NB4 (cell line): Measurements from ENCODE around the gene ADGRB3.

Experiments used
- CTCF ChIP-seq: IDR thresholded peaks from one replicate; pipeline ENCODE4 v1.5.1; 2012; ENCODE audit warnings: low read depth, low read length
- MYC ChIP-seq: IDR thresholded peaks from 2 replicates; pipeline ENCODE4 v1.6.1; 2011; ENCODE audit warnings: low read depth, low read length
- POLR2A ChIP-seq: IDR thresholded peaks from 2 replicates; pipeline ENCODE4 v1.6.1; 2011; ENCODE audit warnings: mild to moderate bottlenecking; ENCODE audit not compliant: insufficient read length; ENCODE audit errors: extremely low read depth
- TF ChIP-seq, protein P1 (sequence below): IDR thresholded peaks from 2 replicates; pipeline ENCODE4 v1.6.1; 2011; ENCODE audit warnings: low read depth, low read length

- TF ChIP-seq POLR2A (no peak), CTCF (no peak), MYC (no peak)
- TF ChIP-seq, protein P1, sequence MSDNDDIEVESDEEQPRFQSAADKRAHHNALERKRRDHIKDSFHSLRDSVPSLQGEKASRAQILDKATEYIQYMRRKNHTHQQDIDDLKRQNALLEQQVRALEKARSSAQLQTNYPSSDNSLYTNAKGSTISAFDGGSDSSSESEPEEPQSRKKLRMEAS: no peak
Measured at GRCh38 chr6:69063401-69063800, 428.3 kb downstream of the ADGRB3 start.
